H1 (cell line): ENCODE measurements around the gene ZNF518B. TPM values are rescaled to one million over a fixed set of nuclear protein-coding genes. Genes with fewer than 3 reads are reported as not detected.

ENCODE experiments used
- CTCF ChIA-PET: fragments of 300-600 bp; sonication (Branson Sonifier 250); formaldehyde crosslinking; loops from one replicate; lab custom pipeline; 2021; ENCODE audit not compliant: partially characterized antibody; lab: Charles Lee
- POLR2A ChIA-PET: fragments of 300-600 bp; sonication (Branson Sonifier 250); formaldehyde crosslinking; loops from one replicate; lab custom pipeline; 2021; ENCODE audit warnings: inconsistent platforms; ENCODE audit not compliant: partially characterized antibody; lab: Charles Lee
- DNase-seq, 2 experiments: peaks; one replicate each; pipeline versions ENCODE4 v3.0.0 to v3.0.0-alpha.2; 2010 to 2022; ENCODE audit warnings: low spot score in 2 of 2, low read depth in 1 of 2, mixed read lengths in 1 of 2
- FAIRE-seq: peaks from 2 replicates; lab custom pipeline; 2011; peaks lifted over from hg19 to GRCh38; lab: Jason Lieb, UNC
- H2AFZ ChIP-seq: 2 replicates; pipeline ENCODE4 v1.8.1; 2012; ENCODE audit warnings: low read length, inconsistent platforms
- H2AK5ac ChIP-seq: 2 replicates; pipeline ENCODE4 v1.6.1; 2013; ENCODE audit warnings: low read depth, low read length
- H2BK120ac ChIP-seq: replicated peaks from 2 replicates; pipeline ENCODE3; 2013; ENCODE audit warnings: low read depth, low read length, inconsistent platforms
- H2BK12ac ChIP-seq: 2 replicates; pipeline ENCODE4 v1.6.1; 2013; ENCODE audit warnings: low read depth, low read length
- H2BK15ac ChIP-seq: 2 replicates; pipeline ENCODE4 v1.6.1; 2013; ENCODE audit warnings: low read length
- H2BK20ac ChIP-seq: 2 replicates; pipeline ENCODE4 v1.6.1; 2013; ENCODE audit warnings: low read length
- H2BK5ac ChIP-seq: 2 replicates; pipeline ENCODE4 v1.6.1; 2013; ENCODE audit warnings: low read depth, low read length
- H3K14ac ChIP-seq: 2 replicates; pipeline ENCODE4 v1.6.1; 2013; ENCODE audit warnings: inconsistent platforms; ENCODE audit not compliant: insufficient read length
- H3K18ac ChIP-seq: 2 replicates; pipeline ENCODE4 v1.6.1; 2013; ENCODE audit warnings: low read length; ENCODE audit errors: extremely low read depth
- H3K23ac ChIP-seq: 2 replicates; pipeline ENCODE4 v1.6.1; 2013; ENCODE audit warnings: inconsistent platforms; ENCODE audit not compliant: insufficient read length
- H3K23me2 ChIP-seq: 2 replicates; pipeline ENCODE4 v1.6.1; 2013; ENCODE audit warnings: low read depth, low read length
- H3K27ac ChIP-seq: 2 replicates; pipeline ENCODE4 v1.6.1; 2011; ENCODE audit warnings: low read depth, low read length, inconsistent platforms
- H3K27me3 ChIP-seq, 4 experiments: replicated peaks in 1 of 4; 1 replicate in 1 of 4; 2 replicates in 3 of 4; pipeline versions ENCODE4 v1.6.1 to v1.8.1; 2011 to 2013; ENCODE audit warnings: low read length in 3 of 4, mild to moderate bottlenecking in 3 of 4, inconsistent platforms in 2 of 4, mixed read lengths in 2 of 4, moderate library complexity in 1 of 4; ENCODE audit not compliant: control insufficient read depth in 3 of 4, insufficient read depth in 3 of 4; ENCODE audit errors: extremely low read depth in 1 of 4
- H3K36me3 ChIP-seq, 4 experiments: 2 replicates each; pipeline versions ENCODE4 v1.6.1 to v1.8.1; 2011 to 2013; ENCODE audit warnings: mild to moderate bottlenecking in 4 of 4, low read length in 3 of 4, moderate library complexity in 2 of 4, control low read depth in 1 of 4, inconsistent platforms in 1 of 4; ENCODE audit not compliant: insufficient read depth in 4 of 4, control insufficient read depth in 2 of 4
- H3K4ac ChIP-seq: replicated peaks from 2 replicates; pipeline ENCODE3; 2013; ENCODE audit warnings: low read length, low read depth, mixed read lengths, inconsistent platforms; ENCODE audit not compliant: insufficient read length
- H3K4me1 ChIP-seq, 4 experiments: replicated peaks in 1 of 4; 1 replicate in 1 of 4; 2 replicates in 3 of 4; pipeline versions ENCODE4 v1.6.1 to v1.8.1; 2011 to 2013; ENCODE audit warnings: low read length in 3 of 4, inconsistent platforms in 2 of 4, mixed read lengths in 1 of 4; ENCODE audit not compliant: insufficient read depth in 4 of 4, control insufficient read depth in 3 of 4
- H3K4me2 ChIP-seq, 2 experiments: 2 replicates each; pipeline versions ENCODE4 v1.6.1 to v1.8.1; 2011 to 2013; ENCODE audit warnings: low read depth in 2 of 2, low read length in 2 of 2, control low read depth in 1 of 2, inconsistent platforms in 1 of 2, mild to moderate bottlenecking in 1 of 2; ENCODE audit not compliant: insufficient read depth in 1 of 2
- H3K4me3 ChIP-seq, 4 experiments: fragments of 200-600, 300-600 bp in 1 of 4; sonication (generic), shearing (Covaris generic), sonication (Bioruptor Twin) in 1 of 4; 2 replicates each; pipeline versions ENCODE4 v1.5.1 to v1.8.1; 2011 to 2016; ENCODE audit warnings: low read length in 4 of 4, low read depth in 3 of 4, control low read depth in 2 of 4, inconsistent platforms in 2 of 4, mild to moderate bottlenecking in 2 of 4, mixed read lengths in 1 of 4, moderate library complexity in 1 of 4; ENCODE audit not compliant: insufficient read depth in 2 of 4; ENCODE audit errors: extremely low read depth in 1 of 4
- H3K56ac ChIP-seq: replicated peaks from 2 replicates; pipeline ENCODE3; 2013; ENCODE audit warnings: low read depth, mild to moderate bottlenecking, mixed read lengths, low read length, inconsistent platforms; ENCODE audit not compliant: insufficient read length
- H3K79me1 ChIP-seq: 2 replicates; pipeline ENCODE4 v1.6.1; 2013; ENCODE audit warnings: low read depth, low read length, control low read depth
- H3K79me2 ChIP-seq, 2 experiments: 2 replicates each; pipeline versions ENCODE4 v1.6.1 to v1.8.1; 2012 to 2013; ENCODE audit warnings: low read length in 2 of 2, mild to moderate bottlenecking in 2 of 2, inconsistent platforms in 1 of 2; ENCODE audit not compliant: insufficient read depth in 2 of 2, control insufficient read depth in 1 of 2
- H3K9ac ChIP-seq, 4 experiments: replicated peaks in 1 of 4; 1 replicate in 1 of 4; 2 replicates in 3 of 4; pipeline versions ENCODE4 v1.6.1 to v1.8.1; 2011 to 2013; ENCODE audit warnings: low read depth in 3 of 4, low read length in 3 of 4, control low read depth in 2 of 4, mild to moderate bottlenecking in 2 of 4, moderate library complexity in 2 of 4, inconsistent platforms in 1 of 4; ENCODE audit errors: extremely low read depth in 1 of 4
- H3K9me3 ChIP-seq, 2 experiments: 2 replicates each; pipeline versions ENCODE4 v1.6.1 to v1.8.1; 2012 to 2013; ENCODE audit warnings: mild to moderate bottlenecking in 2 of 2, moderate library complexity in 2 of 2, control low read depth in 1 of 2, inconsistent platforms in 1 of 2, low read depth in 1 of 2, low read length in 1 of 2, mixed read lengths in 1 of 2; ENCODE audit not compliant: insufficient read depth in 2 of 2
- H4K20me1 ChIP-seq, 2 experiments: replicated peaks in 1 of 2; 2 replicates each; pipeline versions ENCODE3 to v1.8.1; 2011 to 2013; ENCODE audit warnings: inconsistent platforms in 2 of 2, low read length in 2 of 2, mild to moderate bottlenecking in 1 of 2; ENCODE audit not compliant: insufficient read depth in 2 of 2, control insufficient read depth in 1 of 2
- H4K5ac ChIP-seq: 2 replicates; pipeline ENCODE4 v1.6.1; 2013; ENCODE audit warnings: low read length, low read depth, mixed read lengths, inconsistent platforms; ENCODE audit not compliant: insufficient read length
- H4K8ac ChIP-seq: 2 replicates; pipeline ENCODE4 v1.8.0; 2013; ENCODE audit warnings: mild to moderate bottlenecking, moderate library complexity, low read length, inconsistent platforms; ENCODE audit not compliant: insufficient read depth; ENCODE audit errors: extremely low read depth
- H4K91ac ChIP-seq: replicated peaks from 2 replicates; pipeline ENCODE3; 2013; ENCODE audit warnings: low read length, mixed read lengths, inconsistent platforms; ENCODE audit not compliant: insufficient read length
- BRCA1 ChIP-seq: IDR thresholded peaks from 2 replicates; pipeline ENCODE4 v1.6.1; 2012; ENCODE audit warnings: low read depth, low read length, improper control_type of control experiment
- E2F6 ChIP-seq: IDR thresholded peaks from 2 replicates; pipeline ENCODE4 v1.6.1; 2012; ENCODE audit warnings: inconsistent platforms
- EP300 ChIP-seq, 2 experiments: IDR thresholded peaks; 1 replicate in 1 of 2; 2 replicates in 1 of 2; pipeline ENCODE4 v1.6.1; 2011 to 2012; ENCODE audit warnings: low read depth in 2 of 2, low read length in 2 of 2, mild to moderate bottlenecking in 2 of 2, borderline replicate concordance in 1 of 2, inconsistent platforms in 1 of 2, moderate library complexity in 1 of 2
- EZH2 ChIP-seq: fragments of 200-600 bp; sonication (generic); IDR thresholded peaks from 2 replicates; pipeline ENCODE4 v1.7.1; 2012; ENCODE audit warnings: low read depth, mild to moderate bottlenecking, moderate library complexity, low read length, inconsistent platforms; ENCODE audit not compliant: severe bottlenecking
- NANOG ChIP-seq: IDR thresholded peaks from 2 replicates; pipeline ENCODE4 v1.6.1; 2011; ENCODE audit warnings: low read length, low read depth, mild to moderate bottlenecking, inconsistent platforms; ENCODE audit not compliant: insufficient read depth, poor library complexity, severe bottlenecking
- RXRA ChIP-seq: IDR thresholded peaks from 2 replicates; pipeline ENCODE4 v1.6.1; 2011; ENCODE audit warnings: low read depth, mild to moderate bottlenecking, low read length, moderate library complexity; ENCODE audit not compliant: insufficient read depth
- SIX5 ChIP-seq: IDR thresholded peaks from 2 replicates; pipeline ENCODE4 v1.6.1; 2011; ENCODE audit warnings: mild to moderate bottlenecking, low read depth, low read length
- SP1 ChIP-seq: IDR thresholded peaks from 2 replicates; pipeline ENCODE4 v1.6.1; 2011; ENCODE audit warnings: low read depth, low read length
- YY1 ChIP-seq: IDR thresholded peaks from 2 replicates; pipeline ENCODE4 v1.6.1; 2011; ENCODE audit warnings: low read depth, mild to moderate bottlenecking, low read length
- WGBS, 2 experiments: shearing (Covaris generic) in 1 of 2; methylation state at CpG; one replicate each; pipeline versions ENCODE4 v1.1.6 to v1.1.7; 2013 to 2015; ENCODE audit warnings: low lambda C conversion rate in 2 of 2, mixed read lengths in 2 of 2, inconsistent platforms in 1 of 2, low coverage in 1 of 2, missing lambda C conversion rate in 1 of 2; ENCODE audit not compliant: insufficient replicate concordance in 2 of 2, insufficient coverage in 1 of 2, insufficient read length in 1 of 2; ENCODE audit errors: extremely low coverage in 1 of 2, missing lambda C conversion rate in 1 of 2; 5-methylcytosine and 5-hydroxymethylcytosine counted together
- polyA plus RNA-seq, 7 experiments: library from polyadenylated mRNA; depleted of rRNA in 3 of 7; stranded (reverse) in 5 of 7; unstranded in 2 of 7; fragments of >200 nt in 5 of 7; fragments of 200-250 nt in 2 of 7; gene quantifications; 1 replicate in 5 of 7; 2 replicates in 1 of 7; 4 replicates in 1 of 7; pipeline versions ENCODE4 v1.2.1 to v1.2.3, GENCODE V29; 2011 to 2013; ENCODE audit warnings: missing spikeins in 2 of 7, mixed read lengths in 2 of 7
- total RNA-seq: library from RNA; stranded (reverse); fragmentation: NEBNext Ultra II Directional; extraction: Animal tissue kit (Norgen Biotek cat#: 25700); gene quantifications from 2 replicates; pipeline ENCODE4 v1.2.1, GENCODE V29; 2021
- TF ChIP-seq, protein P1 (sequence below): IDR thresholded peaks from 2 replicates; pipeline ENCODE4 v1.6.1; 2011; ENCODE audit warnings: low read length, improper control_type of control experiment

ZNF518B gene
- total and polyA plus RNA-seq, 2 of the 8 experiments (the other 6 are each of a cell fraction or from before 2014, with no cell fraction given) = 2.9 to 9.0 TPM

DNA sequence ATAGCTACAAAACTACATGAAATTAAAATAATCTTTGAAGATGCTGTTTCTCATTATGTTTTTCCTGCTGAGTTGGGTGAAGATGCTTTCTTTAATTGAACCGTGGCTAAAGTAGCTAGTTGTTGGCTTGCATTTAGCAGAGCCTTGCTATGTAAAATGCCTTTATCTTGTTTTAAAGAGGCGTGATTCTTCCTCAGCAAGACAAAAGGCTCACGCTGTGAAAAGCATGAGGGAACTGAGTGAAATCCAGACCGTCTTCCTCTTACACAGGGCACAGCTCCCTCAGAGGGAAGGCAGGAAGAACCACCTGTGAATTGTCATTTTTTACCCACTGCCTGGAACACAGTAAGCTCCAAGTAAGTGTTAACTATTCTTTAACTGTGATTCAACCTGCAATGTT, 39.0 kb upstream of the ZNF518B start:
- DNase-seq = peak in 1 of 2 experiments; percentile 41
- H3K14ac ChIP-seq = no peak overlapping the region
- ChIA-PET POLR2A (interaction anchor here (0.9 to 1.2 kb wide), 7 partner anchors 10 to 379 kb away, joined by 3 to 5 read pairs (median 4); partner anchors contain the start of genes WDR1 and ZNF518B), CTCF (interaction anchor here (0.9 to 1.9 kb wide), 5 partner anchors 11 to 35 kb away, joined by 3 to 6 read pairs (median 3); no protein-coding TSS in a partner anchor)
- peaks cover 6 to 28% (median 17%) of the 10 kb centered on the region in 4 experiments; a peak in 6 of 7 replicates for H3K4me1 ChIP-seq
- H3K27me3 ChIP-seq = peaks cover 3 to 21% (median 11%) of the 10 kb centered on the region in 4 experiments; a peak in 6 of 7 replicates
- H3K18ac ChIP-seq = 0 out of 2 replicates have a peak overlapping the region, but pooled peaks have one; percentile 60
- H3K9ac ChIP-seq = 0 out of 7 replicates have a peak overlapping the region, but pooled peaks of 1 of the 4 experiments have one; percentile 3
- WGBS, 2 experiments = 3% methylated on average over 4 of the region's 4 CpGs; no CpG with 5 or more reads in 1 of the 2 experiments
- peak overlapping the region in 1 of 4 experiments; percentile 36; a peak in 1 of 8 replicates for H3K4me3 ChIP-seq
- H2BK5ac ChIP-seq = 0 out of 2 replicates have a peak overlapping the region, but pooled peaks have one; percentile 11
- no peak overlapping the region for H3K27ac ChIP-seq
- no peak overlapping the region; the same call in 1 of the 2 replicates for H2BK12ac ChIP-seq
- no peaks in the 10 kb centered on the region for H3K36me3 ChIP-seq
- no peak overlapping the region for H4K91ac ChIP-seq
- H2BK20ac ChIP-seq = no peak overlapping the region
- FAIRE-seq = peak; percentile 96
- H3K79me2 ChIP-seq = no peaks in the 10 kb centered on the region
- H3K23me2 ChIP-seq = no peaks in the 10 kb centered on the region
- H3K4me2 ChIP-seq = peak overlapping the region; percentile 43 to 48
- no peak overlapping the region for H3K56ac ChIP-seq
- no peak overlapping the region for H2BK15ac ChIP-seq
- no peak overlapping the region for H3K23ac ChIP-seq
- no peak overlapping the region for H2AFZ ChIP-seq
- H4K5ac ChIP-seq = no peak overlapping the region
- H4K20me1 ChIP-seq = peaks cover 0 to 2% of the 10 kb centered on the region in 2 experiments
- no peaks in the 10 kb centered on the region for H3K79me1 ChIP-seq
- H2AK5ac ChIP-seq = no peak overlapping the region
- no peak overlapping the region for H3K4ac ChIP-seq
- H2BK120ac ChIP-seq = no peak overlapping the region
- no peak overlapping the region for H4K8ac ChIP-seq
- H3K9me3 ChIP-seq = no peaks in the 10 kb centered on the region
- no peak for TF ChIP-seq EZH2
- 0 out of 2 replicates have a peak, but pooled peaks have one; percentile 43 for TF ChIP-seq SP1
- TF ChIP-seq YY1 = peak; percentile 51; the same call in 1 of the 2 replicates
- peak; percentile 76 for TF ChIP-seq NANOG
- TF ChIP-seq SIX5 = no peak
- no peak for TF ChIP-seq RXRA
- TF ChIP-seq EP300 (IDR thresholded peaks at IDR 0.05; ENCODE audit: borderline replicate concordance in 1 of 2, low read depth in 2 of 2, low read length in 2 of 2) = peak in 1 of 2 experiments; percentile 74; a peak in 1 of 3 replicates
- TF ChIP-seq, protein P1, sequence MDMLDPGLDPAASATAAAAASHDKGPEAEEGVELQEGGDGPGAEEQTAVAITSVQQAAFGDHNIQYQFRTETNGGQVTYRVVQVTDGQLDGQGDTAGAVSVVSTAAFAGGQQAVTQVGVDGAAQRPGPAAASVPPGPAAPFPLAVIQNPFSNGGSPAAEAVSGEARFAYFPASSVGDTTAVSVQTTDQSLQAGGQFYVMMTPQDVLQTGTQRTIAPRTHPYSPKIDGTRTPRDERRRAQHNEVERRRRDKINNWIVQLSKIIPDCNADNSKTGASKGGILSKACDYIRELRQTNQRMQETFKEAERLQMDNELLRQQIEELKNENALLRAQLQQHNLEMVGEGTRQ = no peak
- no peak for TF ChIP-seq E2F6
- TF ChIP-seq BRCA1 = no peak
